ENCODE measurements around the gene SPDYE6. TPM values are rescaled to one million over a fixed set of nuclear protein-coding genes. Genes with fewer than 3 reads are reported as not detected.
"Not testable (repeated sequence)": the region's sequence is repeated elsewhere in the genome, so short reads cannot be mapped to it uniquely, and the experiment has no call there.

Gene SPDYE6
- total RNA-seq, 1 experiment from 2014 or later, result not detected

DNA sequence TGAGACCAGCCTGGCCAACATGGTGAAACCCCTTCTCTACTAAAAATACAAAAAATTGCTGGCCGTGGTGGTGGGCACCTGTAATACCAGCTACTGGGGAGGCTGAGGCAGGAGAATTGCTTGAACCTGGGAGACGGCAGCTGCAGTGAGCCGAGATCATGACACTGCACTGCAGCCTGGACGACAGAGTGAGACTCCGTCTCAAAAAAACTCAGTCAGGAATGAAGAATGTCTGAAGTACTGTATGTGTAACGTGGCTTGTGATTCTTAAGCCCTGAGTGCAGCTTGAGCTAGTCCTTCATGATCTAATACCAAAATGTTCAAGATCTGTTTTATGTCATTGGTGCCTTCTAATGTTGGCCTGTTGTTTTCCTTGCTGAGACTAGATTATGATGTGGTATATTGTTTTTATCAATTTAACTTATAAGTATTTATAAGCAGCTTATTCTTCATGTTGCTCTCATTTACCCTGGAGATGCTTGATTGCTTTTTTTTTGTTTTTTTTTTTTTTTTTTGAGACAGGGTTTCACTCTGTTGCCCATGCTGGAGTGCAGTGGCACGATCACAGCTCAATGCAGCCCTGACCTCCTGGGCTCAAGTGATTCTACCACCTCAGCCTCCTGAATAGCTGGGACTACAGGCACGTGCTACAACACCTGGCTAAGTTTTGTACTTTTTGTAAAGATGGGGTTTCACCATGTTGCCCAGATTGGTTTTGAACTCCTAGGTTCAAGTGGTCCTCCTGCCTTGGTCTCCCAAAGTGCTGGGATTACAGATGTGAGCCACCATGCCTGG lies 25.4 kb downstream of the SPDYE6 start:
- H3K9me3 ChIP-seq (replicated peaks); DNase-seq (ENCODE audit: low read depth in 1 of 2, low spot score in 2 of 2); H3K4me3 ChIP-seq; H3K4me1 ChIP-seq (replicated peaks); H3K27ac ChIP-seq; H3K36me3 ChIP-seq; H3K27me3 ChIP-seq (replicated peaks): not testable (repeated sequence)

DNA sequence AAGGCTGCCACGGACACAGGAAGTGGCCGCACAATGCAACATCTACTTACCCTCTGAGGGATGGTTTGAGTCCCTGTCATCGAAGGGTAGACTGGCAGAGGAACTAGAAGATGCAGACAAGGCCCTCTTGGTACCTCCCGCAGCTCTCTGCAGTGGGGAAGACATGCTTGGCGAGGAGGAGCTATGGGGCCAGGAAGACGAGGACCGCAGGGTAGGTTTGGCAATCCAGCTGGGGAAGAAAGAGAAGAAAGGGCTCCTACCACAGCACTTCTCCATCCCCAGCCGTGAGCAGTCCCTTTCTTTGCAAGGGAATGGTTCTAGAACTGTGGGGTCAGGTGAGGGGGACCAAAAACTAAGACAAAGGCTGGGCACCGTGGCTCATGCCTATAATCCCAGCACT lies 26.9 kb downstream of the SPDYE6 start:
- H3K4me1 ChIP-seq (replicated peaks); H3K9me3 ChIP-seq (replicated peaks); H3K27ac ChIP-seq; H3K36me3 ChIP-seq; H3K27me3 ChIP-seq (replicated peaks); H3K4me3 ChIP-seq: not testable (repeated sequence)
- peak in 1 of 2 experiments; percentile 27 for DNase-seq (ENCODE audit: low read depth in 1 of 2, low spot score in 2 of 2)

DNA sequence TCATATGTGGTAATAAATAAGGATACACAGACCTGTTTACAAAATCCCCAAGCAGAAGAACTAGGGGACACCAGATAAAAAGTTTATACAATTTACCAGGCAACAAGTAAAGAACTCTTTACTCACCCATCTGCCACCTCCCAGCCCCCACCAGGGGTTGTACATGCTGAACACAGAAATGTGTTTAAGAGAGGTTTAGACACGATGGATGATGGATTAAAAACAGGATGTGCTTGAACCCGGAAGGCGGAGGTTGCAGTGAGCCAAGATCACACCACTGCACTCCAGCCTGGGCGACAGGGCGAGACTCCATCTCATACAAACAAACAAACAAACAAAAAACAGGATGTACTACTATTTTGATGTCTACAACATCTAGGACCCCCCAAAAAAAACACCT lies 27.4 kb downstream of the SPDYE6 start:
- DNase-seq (ENCODE audit: low read depth in 1 of 2, low spot score in 2 of 2); H3K27me3 ChIP-seq (replicated peaks); H3K9me3 ChIP-seq (replicated peaks); H3K4me3 ChIP-seq; H3K36me3 ChIP-seq; H3K27ac ChIP-seq; H3K4me1 ChIP-seq (replicated peaks): not testable (repeated sequence)

DNA sequence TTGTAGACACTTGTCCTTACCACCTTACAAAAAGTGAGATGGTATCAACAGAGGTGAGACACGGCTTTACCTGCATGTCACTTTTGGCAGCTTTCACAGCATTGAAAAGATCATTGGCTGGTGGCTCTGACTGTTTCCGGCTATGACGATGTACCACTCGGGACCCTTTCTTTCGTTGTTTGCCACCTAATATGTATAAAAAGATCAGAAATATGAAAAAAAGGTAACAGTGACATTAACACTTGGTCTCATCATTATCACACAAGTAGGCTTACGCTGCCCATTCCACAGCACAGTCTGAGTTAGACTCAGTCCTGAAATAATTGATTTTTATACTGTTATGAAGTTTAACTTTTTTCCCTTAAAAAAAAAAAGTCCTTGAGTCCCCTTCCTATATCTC lies 29.1 kb downstream of the SPDYE6 start:
- not testable (repeated sequence) for H3K27ac ChIP-seq; H3K9me3 ChIP-seq (replicated peaks); H3K4me1 ChIP-seq (replicated peaks); H3K36me3 ChIP-seq; H3K4me3 ChIP-seq; H3K27me3 ChIP-seq (replicated peaks); DNase-seq (ENCODE audit: low read depth in 1 of 2, low spot score in 2 of 2)

DNA sequence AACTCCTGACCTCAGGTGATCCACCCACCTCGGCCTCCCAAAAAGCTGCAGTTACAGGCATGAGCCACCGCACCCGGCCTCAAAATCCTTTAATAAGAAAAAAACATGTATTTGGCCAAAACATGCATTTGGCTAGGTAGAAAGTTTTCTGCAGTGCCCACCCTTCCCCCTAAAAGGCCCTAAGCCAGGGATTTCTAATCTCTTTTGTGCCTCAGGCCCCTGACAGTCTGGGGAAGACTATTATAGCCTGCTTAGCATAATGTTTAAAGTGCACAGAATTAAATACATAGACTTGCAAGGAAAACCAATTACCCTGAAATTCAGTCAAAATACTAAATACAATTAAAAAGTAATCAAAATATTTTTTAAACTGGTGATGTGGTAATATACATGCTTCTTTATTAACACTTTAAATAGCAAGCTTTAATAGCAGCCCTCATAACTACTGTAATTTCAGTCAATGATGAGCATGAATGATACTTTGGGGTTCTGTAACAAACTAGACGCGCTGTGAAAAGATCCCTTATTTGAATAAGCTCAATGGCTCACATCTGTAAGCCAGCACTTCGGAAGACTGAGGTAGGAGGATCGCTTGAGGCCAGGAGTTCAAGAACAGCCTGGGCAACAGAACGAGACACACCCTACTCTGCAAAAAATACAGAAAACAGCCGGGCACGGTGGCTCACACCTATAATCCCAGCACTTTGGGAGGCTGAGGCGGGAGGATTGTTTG lies 29.9 kb downstream of the SPDYE6 start:
- Histone ChIP-seq H3K36me3 (peaks cover 13% of the 10 kb centered on the region), H3K4me3 (no peak overlapping the region), H3K9me3 (replicated peaks) (no peaks in the 10 kb centered on the region), H3K4me1 (replicated peaks) (peaks cover 7% of the 10 kb centered on the region; the same call in 1 of the 2 replicates), H3K27ac (no peak overlapping the region), H3K27me3 (replicated peaks) (no peaks in the 10 kb centered on the region)
- DNase-seq (ENCODE audit: low read depth in 1 of 2, low spot score in 2 of 2), result peak in 1 of 2 experiments; percentile 19

DNA sequence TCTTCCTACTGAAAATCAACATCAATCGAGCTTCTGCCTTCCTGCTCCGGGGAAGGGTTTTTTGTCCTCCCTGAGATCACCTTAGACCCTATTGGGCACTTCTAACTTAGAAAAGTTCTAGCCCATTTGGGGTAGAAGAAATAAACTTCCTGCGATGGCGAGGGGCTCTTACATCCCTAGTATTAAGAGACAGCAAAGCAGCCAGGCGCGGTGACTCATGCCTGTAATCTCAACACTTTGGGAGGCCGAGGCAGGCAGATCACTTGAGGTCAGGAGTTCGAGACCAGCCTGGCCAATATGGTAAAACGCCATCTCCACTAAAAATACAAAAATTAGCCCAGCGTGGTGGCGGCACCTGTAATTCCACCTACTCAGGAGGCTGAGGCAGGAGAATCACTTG lies 31.1 kb downstream of the SPDYE6 start:
- not testable (repeated sequence) for H3K4me1 ChIP-seq (replicated peaks); H3K27ac ChIP-seq; H3K27me3 ChIP-seq (replicated peaks); H3K9me3 ChIP-seq (replicated peaks); H3K4me3 ChIP-seq
- peaks cover 24% of the 10 kb centered on the region for H3K36me3 ChIP-seq
- DNase-seq (ENCODE audit: low read depth in 1 of 2, low spot score in 2 of 2), result peak in 1 of 2 experiments; percentile 51

DNA sequence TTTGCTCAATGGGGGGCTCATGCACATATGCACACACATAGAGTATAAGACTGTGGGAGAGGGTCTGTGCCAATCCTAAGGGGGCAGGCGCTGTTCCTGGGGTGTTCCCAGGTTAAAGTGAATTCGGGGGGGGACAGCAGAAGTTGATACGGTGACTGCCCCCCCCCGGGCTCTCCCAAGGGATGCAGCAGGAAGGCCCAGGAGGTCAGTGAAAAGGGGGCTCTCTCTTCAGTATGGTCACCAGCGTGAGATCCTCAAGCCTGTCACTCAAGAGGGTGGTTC lies 32.4 kb downstream of the SPDYE6 start:
- no peak for DNase-seq (ENCODE audit: low read depth in 1 of 2, low spot score in 2 of 2)
- H3K9me3 ChIP-seq (replicated peaks), result no peaks in the 10 kb centered on the region
- no peak overlapping the region for H3K27ac ChIP-seq
- peaks cover 7% of the 10 kb centered on the region; the same call in 1 of the 2 replicates for H3K4me1 ChIP-seq (replicated peaks)
- H3K4me3 ChIP-seq, result no peak overlapping the region
- H3K36me3 ChIP-seq, result peaks cover 36% of the 10 kb centered on the region
- H3K27me3 ChIP-seq (replicated peaks), result no peaks in the 10 kb centered on the region

DNA sequence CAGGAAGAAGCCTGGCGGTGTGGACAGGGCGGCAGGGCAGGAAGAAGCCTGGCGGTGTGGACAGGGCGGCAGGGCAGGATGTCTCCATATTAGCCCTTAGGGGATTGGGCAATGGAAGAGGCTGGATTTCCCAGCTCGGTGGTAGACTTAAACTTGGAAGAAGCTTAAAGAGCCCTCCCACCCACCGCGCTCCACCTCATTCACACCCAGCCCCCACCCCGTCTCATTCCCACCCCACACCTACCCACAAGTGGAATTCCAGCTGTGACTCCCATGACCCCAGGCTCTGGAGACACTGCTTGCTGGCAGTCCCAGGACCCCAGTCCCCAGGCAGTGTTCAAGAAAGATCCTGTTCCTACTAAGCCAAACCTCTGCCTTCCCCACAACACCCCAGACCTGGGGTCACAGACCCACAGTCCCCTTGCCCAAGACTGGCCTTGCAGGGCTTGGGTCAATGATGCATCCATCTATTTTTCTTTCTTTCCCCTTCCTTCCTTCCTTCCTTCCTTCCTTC lies 34.0 kb downstream of the SPDYE6 start:
- H3K9me3 ChIP-seq (replicated peaks), result no peaks in the 10 kb centered on the region
- no peak overlapping the region for H3K4me3 ChIP-seq
- peaks cover 7% of the 10 kb centered on the region; the same call in 1 of the 2 replicates for H3K4me1 ChIP-seq (replicated peaks)
- no peak overlapping the region for H3K27ac ChIP-seq
- H3K36me3 ChIP-seq, result peaks cover 52% of the 10 kb centered on the region
- H3K27me3 ChIP-seq (replicated peaks), result no peaks in the 10 kb centered on the region
- DNase-seq (ENCODE audit: low read depth in 1 of 2, low spot score in 2 of 2), result peak in 1 of 2 experiments; percentile 36

DNA sequence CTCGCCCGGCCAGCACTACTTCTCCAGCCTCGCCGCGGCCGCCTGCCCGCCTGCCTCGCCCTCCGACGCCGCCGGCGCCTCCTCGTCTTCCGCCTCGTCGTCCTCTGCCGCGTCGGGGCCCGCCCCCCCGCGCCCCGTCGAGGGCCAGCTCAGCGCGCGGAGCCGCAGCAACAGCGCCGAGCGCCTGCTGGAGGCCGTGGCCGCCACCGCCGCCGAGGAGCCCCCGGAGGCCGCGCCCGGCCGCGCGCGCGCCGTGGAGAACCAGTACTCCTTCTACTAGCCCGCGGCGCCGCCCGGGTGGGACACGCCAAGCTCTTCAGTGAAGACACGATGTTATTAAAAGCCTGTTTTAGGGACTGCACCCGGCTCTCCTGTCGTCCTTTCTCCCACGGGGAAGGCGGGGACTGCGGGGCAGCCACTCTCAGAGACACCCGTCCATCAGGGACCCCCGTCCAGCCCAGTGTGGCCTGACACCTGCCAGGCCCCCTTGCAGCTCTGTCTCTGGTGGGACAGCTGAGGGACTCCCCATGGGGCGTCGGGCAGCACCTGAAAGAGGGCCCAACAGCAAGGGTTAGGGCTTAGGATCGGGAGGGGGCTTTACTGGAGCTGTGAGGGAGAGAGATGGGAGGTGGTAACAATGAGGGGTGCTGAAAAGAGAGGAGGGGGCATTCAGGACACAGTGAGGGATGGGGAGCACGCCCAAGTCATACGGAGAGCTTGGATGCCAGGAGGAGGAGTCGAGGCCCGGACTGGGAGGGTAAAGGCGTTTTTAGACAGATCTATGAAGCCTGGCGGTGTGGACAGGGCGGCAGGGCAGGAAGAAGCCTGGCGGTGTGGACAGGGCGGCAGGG lies 34.7 kb downstream of the SPDYE6 start:
- no peak overlapping the region for H3K27ac ChIP-seq

DNA sequence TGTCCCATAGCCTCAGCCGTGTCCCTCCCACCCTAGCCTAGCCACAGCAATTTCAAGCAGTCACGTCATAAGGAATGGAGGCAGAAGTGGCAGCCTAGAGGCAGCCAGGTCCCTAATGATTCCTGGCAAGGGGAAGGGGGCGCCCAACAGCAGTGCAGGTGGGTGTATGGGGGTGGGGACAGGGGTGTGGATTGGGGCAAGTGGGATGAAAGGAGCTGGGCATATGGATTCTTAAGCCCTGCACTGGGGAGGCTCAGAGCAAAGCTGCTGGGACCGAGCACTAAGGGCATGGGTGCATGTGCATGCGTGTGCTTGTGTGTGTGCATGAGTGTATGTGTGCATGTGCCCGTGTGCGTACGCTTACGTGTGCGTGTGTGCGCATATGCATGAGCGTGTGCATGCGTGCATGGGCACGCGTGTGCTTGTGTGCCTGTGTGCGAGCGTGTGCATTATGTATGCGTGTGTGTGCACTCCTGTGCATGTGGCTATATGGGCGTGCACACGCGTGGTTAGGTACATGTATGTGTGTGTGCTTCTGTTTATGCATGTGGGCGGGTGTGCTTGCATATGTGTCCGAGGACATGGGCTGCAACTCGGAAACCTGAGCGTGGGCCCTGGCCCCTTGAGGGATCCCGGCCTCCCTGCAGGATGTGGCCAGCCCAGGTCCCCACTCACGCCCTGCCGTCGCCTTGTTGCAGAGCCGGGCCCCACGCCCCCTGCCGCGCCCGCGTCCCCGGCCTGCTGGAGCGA lies 35.5 kb downstream of the SPDYE6 start:
- Histone ChIP-seq H3K4me3 (no peak overlapping the region), H3K4me1 (replicated peaks) (peaks cover 7% of the 10 kb centered on the region; the same call in 1 of the 2 replicates), H3K27me3 (replicated peaks) (no peaks in the 10 kb centered on the region), H3K9me3 (replicated peaks) (no peaks in the 10 kb centered on the region), H3K27ac (no peak overlapping the region), H3K36me3 (peaks cover 67% of the 10 kb centered on the region)
- peak in 1 of 2 experiments; percentile 39 for DNase-seq (ENCODE audit: low read depth in 1 of 2, low spot score in 2 of 2)

More for the DNA sequence above, 34.7 kb downstream of the SPDYE6 start:
- no peaks in the 10 kb centered on the region for H3K27me3 ChIP-seq (replicated peaks)
- H3K4me3 ChIP-seq, result no peak overlapping the region
- H3K9me3 ChIP-seq (replicated peaks), result no peaks in the 10 kb centered on the region
- DNase-seq (ENCODE audit: low read depth in 1 of 2, low spot score in 2 of 2), result peak in 1 of 2 experiments; percentile 37
- H3K4me1 ChIP-seq (replicated peaks), result peaks cover 7% of the 10 kb centered on the region; the same call in 1 of the 2 replicates
- peaks cover 59% of the 10 kb centered on the region for H3K36me3 ChIP-seq

DNA sequence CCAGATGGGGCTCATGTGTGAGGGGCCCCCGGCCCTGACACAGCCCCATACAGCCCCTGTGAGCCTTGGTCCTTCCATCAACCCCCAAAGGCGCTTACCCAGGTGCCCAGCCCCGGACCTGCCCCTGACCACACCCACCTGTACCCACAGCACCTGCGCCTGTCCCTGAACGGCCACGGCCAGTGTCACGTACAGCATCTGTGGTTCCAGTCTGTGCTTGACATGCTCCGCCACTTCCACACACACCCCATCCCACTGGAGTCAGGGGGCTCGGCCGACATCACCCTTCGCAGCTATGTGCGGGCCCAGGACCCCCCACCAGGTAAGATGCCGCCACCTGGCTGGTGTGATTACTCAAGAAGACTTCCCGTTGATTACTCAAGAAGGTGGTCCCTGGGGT lies 36.1 kb downstream of the SPDYE6 start:
- Histone ChIP-seq H3K27me3 (replicated peaks) (no peaks in the 10 kb centered on the region), H3K27ac (no peak overlapping the region), H3K36me3 (peaks cover 71% of the 10 kb centered on the region), H3K9me3 (replicated peaks) (no peaks in the 10 kb centered on the region), H3K4me1 (replicated peaks) (peaks cover 6% of the 10 kb centered on the region; the same call in 1 of the 2 replicates), H3K4me3 (no peak overlapping the region)
- DNase-seq (ENCODE audit: low read depth in 1 of 2, low spot score in 2 of 2), result no peak

DNA sequence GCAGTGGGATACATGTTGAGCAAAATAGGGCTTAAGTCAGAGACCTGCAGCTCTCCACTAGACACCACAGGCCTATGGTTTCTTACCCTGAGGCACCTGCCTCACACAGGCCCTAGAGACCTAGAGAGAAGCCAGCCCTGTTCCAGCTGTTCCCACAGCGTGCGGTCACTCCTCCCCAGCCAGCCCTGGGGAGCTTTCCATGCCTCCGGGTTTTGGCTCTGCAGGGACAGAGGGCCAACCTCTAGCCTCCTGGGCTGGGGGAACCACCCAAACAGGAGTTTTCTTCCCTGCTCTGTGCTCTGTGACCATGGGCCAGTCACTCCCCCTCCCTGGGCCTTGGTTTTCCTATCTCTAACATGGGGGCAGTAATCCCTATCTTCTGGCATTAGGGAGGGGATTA lies 36.6 kb downstream of the SPDYE6 start:
- DNase-seq (ENCODE audit: low read depth in 1 of 2, low spot score in 2 of 2), result no peak
- H3K9me3 ChIP-seq (replicated peaks), result no peaks in the 10 kb centered on the region
- H3K27ac ChIP-seq, result no peak overlapping the region
- no peak overlapping the region for H3K4me3 ChIP-seq
- peaks cover 76% of the 10 kb centered on the region for H3K36me3 ChIP-seq
- peaks cover 2% of the 10 kb centered on the region; the same call in 1 of the 2 replicates for H3K4me1 ChIP-seq (replicated peaks)
- H3K27me3 ChIP-seq (replicated peaks), result no peaks in the 10 kb centered on the region

DNA sequence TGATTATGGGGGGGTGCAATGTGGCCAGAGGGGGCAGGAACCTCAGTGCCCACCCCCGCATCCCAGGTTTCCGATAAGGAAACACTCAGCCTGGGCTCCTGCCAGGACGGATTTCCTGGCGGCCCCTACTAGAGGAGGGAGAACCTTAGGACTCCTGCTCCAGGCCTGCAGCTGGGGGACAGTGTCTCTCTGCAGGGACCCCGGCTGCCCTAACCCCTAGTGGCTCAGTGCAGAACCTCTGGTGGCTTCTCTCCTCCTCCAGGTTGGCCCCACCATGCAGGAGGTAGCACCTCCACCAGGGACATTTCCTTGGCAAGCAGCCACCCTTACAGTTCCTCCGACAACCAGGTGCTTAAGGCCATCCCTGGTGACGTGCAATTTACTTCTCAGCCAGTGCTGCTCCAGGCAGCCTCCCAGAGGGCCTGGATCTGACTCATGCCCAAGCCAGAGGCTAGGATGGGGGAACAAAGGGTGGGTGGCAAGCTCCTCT lies 37.7 kb downstream of the SPDYE6 start:
- Histone ChIP-seq H3K4me1 (replicated peaks) (no peaks in the 10 kb centered on the region), H3K27ac (no peak overlapping the region), H3K27me3 (replicated peaks) (no peaks in the 10 kb centered on the region), H3K9me3 (replicated peaks) (no peaks in the 10 kb centered on the region), H3K4me3 (no peak overlapping the region), H3K36me3 (peaks cover 88% of the 10 kb centered on the region)
- no peak for DNase-seq (ENCODE audit: low read depth in 1 of 2, low spot score in 2 of 2)

Data from SJSA1 (cell line).